K562 (cell line): ENCODE results near the gene RPL28. TPM values are rescaled to one million over a fixed set of nuclear protein-coding genes. Genes with fewer than 3 reads are reported as not detected.

ENCODE experiments used
- ATAC-seq: fragments of 200-7000 bp; cut with Tn5 transposase; 3 replicates; pipeline ENCODE4 v1.9.1; 2020; ENCODE audit warnings: moderate library complexity
- BruUV-seq: library from RNA; stranded (reverse); fragments of 400-500 nt; replicated peaks from 2 replicates; lab custom pipeline; 2021; lab: Mats Ljungman, UMichigan
- CTCF ChIA-PET: fragments of 300-600 bp; formaldehyde crosslinking; extraction: SDS; loops from one replicate; lab custom pipeline; 2021; ENCODE audit warnings: low intra/inter-chr PET ratio; lab: Yijun Ruan, JAX
- POLR2A ChIA-PET: fragments of 300-600, 350-650 bp; sonication (Branson Sonifier 250); formaldehyde crosslinking; extraction: SDS; loops from one replicate; lab custom pipeline; 2021; ENCODE audit warnings: antibody characterized with exemption, inconsistent platforms; lab: Yijun Ruan, JAX
- DNase-seq, 4 experiments: peaks; one replicate each; pipeline versions ENCODE4 v3.0.0 to v3.0.0-alpha.2; 2011 to 2018; ENCODE audit warnings: low spot score in 3 of 4, mixed read lengths in 3 of 4; ENCODE audit errors: extremely low read depth in 1 of 4
- FAIRE-seq: peaks from 2 replicates; lab custom pipeline; 2011; peaks lifted over from hg19 to GRCh38; lab: Jason Lieb, UNC
- H2AFZ ChIP-seq: 2 replicates; pipeline ENCODE4 v1.6.0; 2011; ENCODE audit warnings: low read depth, low read length, control low read depth, inconsistent platforms
- H3K27ac ChIP-seq: fragments of 200-600 bp; 3 replicates; pipeline ENCODE4 v1.8.0; 2011; ENCODE audit warnings: low read depth, mild to moderate bottlenecking, control low read depth, inconsistent platforms, low read length, moderate library complexity, mixed read lengths; ENCODE audit errors: extremely low read depth
- H3K27me3 ChIP-seq, 2 experiments: fragments of 300-600 bp in 1 of 2; 2 replicates in 1 of 2; 3 replicates in 1 of 2; pipeline versions ENCODE4 v1.6.0 to v1.8.0; 2011; ENCODE audit warnings: inconsistent platforms in 2 of 2, low read length in 2 of 2, mild to moderate bottlenecking in 1 of 2, mixed read lengths in 1 of 2, moderate library complexity in 1 of 2; ENCODE audit not compliant: control insufficient read depth in 2 of 2, insufficient read depth in 2 of 2
- H3K36me3 ChIP-seq: fragments of 300-600 bp; 3 replicates; pipeline ENCODE4 v1.8.0; 2011; ENCODE audit warnings: mild to moderate bottlenecking, low read length, inconsistent platforms; ENCODE audit not compliant: control insufficient read depth, insufficient read depth
- H3K4me1 ChIP-seq, 2 experiments: fragments of 200-600 bp in 1 of 2; replicated peaks in 1 of 2; 2 replicates in 1 of 2; 3 replicates in 1 of 2; pipeline versions ENCODE4 v1.5.1 to v1.8.0; 2011; ENCODE audit warnings: inconsistent platforms in 2 of 2, low read length in 2 of 2, mild to moderate bottlenecking in 1 of 2, mixed read lengths in 1 of 2, moderate library complexity in 1 of 2; ENCODE audit not compliant: control insufficient read depth in 2 of 2, insufficient read depth in 2 of 2
- H3K4me2 ChIP-seq: 2 replicates; pipeline ENCODE4 v1.6.1; 2011; ENCODE audit warnings: low read length, control low read depth, inconsistent platforms, mixed read lengths; ENCODE audit not compliant: insufficient read depth
- H3K4me3 ChIP-seq: fragments of 200-600 bp; sonication (generic), shearing (Covaris generic); 2 replicates; pipeline ENCODE4 v1.5.1; 2016; ENCODE audit warnings: control low read depth, inconsistent platforms
- H3K79me2 ChIP-seq: fragments of 200-600 bp; 3 replicates; pipeline ENCODE4 v1.8.0; 2011; ENCODE audit warnings: low read length, inconsistent platforms; ENCODE audit not compliant: control insufficient read depth, insufficient read depth
- H3K9ac ChIP-seq, 2 experiments: 2 replicates each; pipeline versions ENCODE4 v1.6.0 to v1.6.1; 2011; ENCODE audit warnings: low read depth in 2 of 2, low read length in 2 of 2, control low read depth in 1 of 2, inconsistent platforms in 1 of 2, mild to moderate bottlenecking in 1 of 2, mixed read lengths in 1 of 2; ENCODE audit not compliant: insufficient read depth in 1 of 2
- H3K9me1 ChIP-seq: one replicate; pipeline ENCODE4 v1.6.0; 2011; ENCODE audit warnings: inconsistent platforms, mild to moderate bottlenecking, low read length, moderate library complexity; ENCODE audit not compliant: control insufficient read depth, insufficient read depth
- H3K9me3 ChIP-seq: replicated peaks from 2 replicates; pipeline ENCODE4 v1.5.1; 2011; ENCODE audit warnings: low read depth, low read length, inconsistent platforms; ENCODE audit not compliant: control insufficient read depth, insufficient read depth
- H4K20me1 ChIP-seq: replicated peaks from 2 replicates; pipeline ENCODE4 v1.6.1; 2011; ENCODE audit warnings: low read length, inconsistent platforms, mixed read lengths; ENCODE audit not compliant: control insufficient read depth, insufficient read depth
- CBFA2T3 ChIP-seq: fragments of 450-650 bp; IDR thresholded peaks from 2 replicates; pipeline ENCODE4 v1.6.1; 2017
- CBFB ChIP-seq: sonication (generic); formaldehyde crosslinking; IDR thresholded peaks from 2 replicates; pipeline ENCODE4 v1.4.0; 2020; ENCODE audit warnings: mild to moderate bottlenecking, missing genetic modification reagents
- CEBPG ChIP-seq, 3 experiments: fragments of 200-800 bp in 1 of 3; sonication (Bioruptor generic) in 1 of 3; sonication (generic) in 1 of 3; formaldehyde crosslinking in 1 of 3; IDR thresholded peaks in 2 of 3; conservative IDR thresholded peaks in 1 of 3; 2 replicates each; pipeline versions ENCODE4 v1.6.1 to v1.8.0; 2016 to 2022; ENCODE audit warnings: missing compliant biosample characterization in 2 of 3, missing genetic modification characterization in 2 of 3, mild to moderate bottlenecking in 1 of 3, missing genetic modification reagents in 1 of 3
- EGR1 ChIP-seq: fragments of 450-650 bp; conservative IDR thresholded peaks from 2 replicates; pipeline ENCODE4 v1.6.1; 2017; ENCODE audit warnings: mild to moderate bottlenecking
- EZH2 ChIP-seq: IDR thresholded peaks from 2 replicates; pipeline ENCODE4 v1.6.1; 2012; ENCODE audit warnings: low read depth, mild to moderate bottlenecking, inconsistent platforms, low read length, borderline replicate concordance
- ZNF263 ChIP-seq: sonication (generic); formaldehyde crosslinking; IDR thresholded peaks from 2 replicates; pipeline ENCODE4 v1.8.0; 2022; ENCODE audit warnings: mild to moderate bottlenecking, missing genetic modification reagents, borderline replicate concordance
- WGBS: fragments of 100-300 bp; shearing (Covaris generic); methylation state at CpG from one replicate; pipeline ENCODE4 v1.1.6; 2016; ENCODE audit warnings: low coverage, mixed read lengths; ENCODE audit not compliant: insufficient coverage; ENCODE audit errors: missing lambda C conversion rate; 5-methylcytosine and 5-hydroxymethylcytosine counted together
- in situ Hi-C: fragments of 300-500 bp; cut with MboI; formaldehyde crosslinking; loops from 4 replicates; pipeline ENCODE4 v1.15.0; 2018; ENCODE audit warnings: inconsistent platforms, mixed read lengths
- intact Hi-C: fragments of 100-400 bp; cut with micrococcal nuclease; formaldehyde crosslinking; loops from 2 replicates; pipeline ENCODE4 v1.14.2; 2022
- polyA plus RNA-seq, 8 experiments: library from polyadenylated mRNA; depleted of rRNA in 4 of 8; stranded (reverse) in 5 of 8; unstranded in 3 of 8; fragments of >200 nt; fragmentation: Nextera tagmentation in 2 of 8; fragmentation: Illumina TruSeq in 1 of 8; extraction: Ambion mirVana in 2 of 8; extraction: Trizol in 1 of 8; gene quantifications; 2 replicates each; pipeline versions ENCODE4 v1.2.1 to v1.2.3, GENCODE V29; 2011 to 2014; ENCODE audit warnings: inconsistent platforms in 1 of 8, missing spikeins in 1 of 8
- total RNA-seq, 7 experiments: library from RNA; depleted of rRNA in 6 of 7; stranded (reverse); fragments of >200 nt in 6 of 7; fragmentation: Illumina TruSeq in 2 of 7; extraction: Trizol in 2 of 7; gene quantifications; 2 replicates each; pipeline versions ENCODE4 v1.2.1 to v1.2.3, GENCODE V29; 2011 to 2021; ENCODE audit warnings: low replicate concordance in 1 of 7
- TF ChIP-seq, protein P1 (sequence below): IDR thresholded peaks from 2 replicates; pipeline ENCODE4 v1.6.1; 2016; ENCODE audit warnings: missing genetic modification characterization, missing compliant biosample characterization
- TF ChIP-seq, protein P2 (sequence below): fragments of 200-800 bp; sonication (Bioruptor generic); IDR thresholded peaks from 2 replicates; pipeline ENCODE4 v1.6.1; 2017; ENCODE audit warnings: missing genetic modification characterization, missing compliant biosample characterization

RPL28 gene
- total and polyA plus RNA-seq, 9 of the 15 experiments (the other 6 are each of a cell fraction or from before 2014, with no cell fraction given), result 124 to 3,106 (median 622) TPM

- no peaks in the 10 kb centered on the region for H3K79me2 ChIP-seq
- H3K4me2 ChIP-seq, result peak within 1 kb of the TSS; percentile 64
- no peak within 1 kb of the TSS for H3K27ac ChIP-seq
- no peaks in the 10 kb centered on the region for H3K36me3 ChIP-seq
- H2AFZ ChIP-seq, result 0 out of 2 replicates have a peak within 1 kb of the TSS, but pooled peaks have one; percentile 48
- POLR2A ChIA-PET, result no interaction called here
- in situ Hi-C loops (loop anchor here (25.0 kb wide), 1 partner anchor 781 kb away; the partner anchor contains the start of gene LILRB4), intact Hi-C loops (no loop called here)
- no peak for FAIRE-seq
- TF ChIP-seq ZNF263 (CRISPR knock-in tag) (peak; percentile 71; the same call in 1 of the 2 replicates), CEBPG (CRISPR knock-in tag; IDR thresholded peaks at IDR 0.05) (0 out of 2 replicates have a peak, but pooled peaks have one; percentile 14), CEBPG (tag; conservative IDR thresholded peaks at IDR 0.05 in 1 of 2, IDR thresholded peaks at IDR 0.05 in 1 of 2) (no peak), EGR1 (peak; percentile 54), EZH2 (peak; percentile 51; the same call in 1 of the 2 replicates), CBFA2T3 (no peak), CBFB (CRISPR knock-in tag) (no peak)
- TF ChIP-seq, protein P1, sequence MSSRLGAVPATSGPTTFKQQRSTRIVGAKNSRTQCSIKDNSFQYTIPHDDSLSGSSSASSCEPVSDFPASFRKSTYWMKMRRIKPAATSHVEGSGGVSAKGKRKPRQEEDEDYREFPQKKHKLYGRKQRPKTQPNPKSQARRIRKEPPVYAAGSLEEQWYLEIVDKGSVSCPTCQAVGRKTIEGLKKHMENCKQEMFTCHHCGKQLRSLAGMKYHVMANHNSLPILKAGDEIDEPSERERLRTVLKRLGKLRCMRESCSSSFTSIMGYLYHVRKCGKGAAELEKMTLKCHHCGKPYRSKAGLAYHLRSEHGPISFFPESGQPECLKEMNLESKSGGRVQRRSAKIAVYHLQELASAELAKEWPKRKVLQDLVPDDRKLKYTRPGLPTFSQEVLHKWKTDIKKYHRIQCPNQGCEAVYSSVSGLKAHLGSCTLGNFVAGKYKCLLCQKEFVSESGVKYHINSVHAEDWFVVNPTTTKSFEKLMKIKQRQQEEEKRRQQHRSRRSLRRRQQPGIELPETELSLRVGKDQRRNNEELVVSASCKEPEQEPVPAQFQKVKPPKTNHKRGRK (tag), result peak; percentile 63
- TF ChIP-seq, protein P2, sequence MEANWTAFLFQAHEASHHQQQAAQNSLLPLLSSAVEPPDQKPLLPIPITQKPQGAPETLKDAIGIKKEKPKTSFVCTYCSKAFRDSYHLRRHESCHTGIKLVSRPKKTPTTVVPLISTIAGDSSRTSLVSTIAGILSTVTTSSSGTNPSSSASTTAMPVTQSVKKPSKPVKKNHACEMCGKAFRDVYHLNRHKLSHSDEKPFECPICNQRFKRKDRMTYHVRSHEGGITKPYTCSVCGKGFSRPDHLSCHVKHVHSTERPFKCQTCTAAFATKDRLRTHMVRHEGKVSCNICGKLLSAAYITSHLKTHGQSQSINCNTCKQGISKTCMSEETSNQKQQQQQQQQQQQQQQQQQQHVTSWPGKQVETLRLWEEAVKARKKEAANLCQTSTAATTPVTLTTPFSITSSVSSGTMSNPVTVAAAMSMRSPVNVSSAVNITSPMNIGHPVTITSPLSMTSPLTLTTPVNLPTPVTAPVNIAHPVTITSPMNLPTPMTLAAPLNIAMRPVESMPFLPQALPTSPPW (CRISPR knock-in tag), result 0 out of 2 replicates have a peak, but pooled peaks have one; percentile 9
- BruUV-seq, result no TSS peak
- peak in 3 of 4 experiments; percentile 28 to 51 (median 47) for DNase-seq
- peaks cover 10% of the 10 kb centered on the region for H4K20me1 ChIP-seq
- peaks cover 6 to 32% of the 10 kb centered on the region in 2 experiments for H3K27me3 ChIP-seq
- 2% methylated on average over 19 of the region's 43 CpGs for WGBS
- H3K4me1 ChIP-seq, result peaks cover 21 to 59% of the 10 kb centered on the region in 2 experiments
- 0 out of 2 replicates have a peak within 1 kb of the TSS, but pooled peaks have one; percentile 0 for H3K4me3 ChIP-seq
- H3K9me1 ChIP-seq, result no peaks in the 10 kb centered on the region
- no peak for ATAC-seq
- CTCF ChIA-PET, result no interaction called here
- H3K9me3 ChIP-seq, result no peaks in the 10 kb centered on the region
- peak within 1 kb of the TSS in 1 of 2 experiments; percentile 68; a peak in 2 of 4 replicates for H3K9ac ChIP-seq
Measured at GRCh38 chr19:55443045-55443823, 57.5 kb downstream of the RPL28 start, which contains the start of gene SHISA7. Gene SHISA7, minus strand, starts transcription at chr19:55443300. Its CDS starts 437 bp downstream, at chr19:55442863.
